ENCODE measurements around the gene ITGA6.

ITGA6 gene

GRCh38 chr2:172439911-172440310 lies 12.5 kb downstream of the ITGA6 start:
- DNase-seq (ENCODE audit: extremely low spot score) = no peak
- ChIA-PET CTCF (interaction anchor here (1.7 kb wide), 1 partner anchor 22 kb away, joined by 10 read pairs; no protein-coding TSS in a partner anchor), POLR2A (interaction anchor here (1.4 to 3.1 kb wide), 2 partner anchors 9 to 12 kb away, joined by 5 to 17 read pairs; partner anchors contain the start of gene ITGA6)
- TF ChIP-seq BHLHE40 (IDR thresholded peaks at IDR 0.05; ENCODE audit: borderline replicate concordance) = no peak
- TF ChIP-seq FOXM1 (IDR thresholded peaks at IDR 0.05; ENCODE audit: borderline replicate concordance) = no peak
- TF ChIP-seq ZNF384 (IDR thresholded peaks at IDR 0.05) = no peak
- TF ChIP-seq LEF1 (IDR thresholded peaks at IDR 0.05; ENCODE audit: borderline replicate concordance) = no peak
- no peak for TF ChIP-seq SUZ12 (IDR thresholded peaks at IDR 0.05)
- no peak for TF ChIP-seq HDGF (IDR thresholded peaks at IDR 0.05; ENCODE audit: borderline replicate concordance)
- TF ChIP-seq TARDBP (IDR thresholded peaks at IDR 0.05) = no peak
- no peak for TF ChIP-seq FOXA1 (IDR thresholded peaks at IDR 0.05)
- no peak for TF ChIP-seq ARNT (IDR thresholded peaks at IDR 0.05)
- TF ChIP-seq NFRKB (IDR thresholded peaks at IDR 0.05) = no peak
- TF ChIP-seq ELF4 (IDR thresholded peaks at IDR 0.05) = no peak
- no peak for TF ChIP-seq L3MBTL2 (conservative IDR thresholded peaks at IDR 0.05)
- no peak for TF ChIP-seq FOXK2 (IDR thresholded peaks at IDR 0.05)
- no peak for TF ChIP-seq SP1 (IDR thresholded peaks at IDR 0.05)
- TF ChIP-seq PKNOX1 (IDR thresholded peaks at IDR 0.05) = no peak
- TF ChIP-seq CTBP1 (IDR thresholded peaks at IDR 0.05; ENCODE audit: borderline replicate concordance) = no peak

- TF ChIP-seq PKNOX1 (IDR thresholded peaks at IDR 0.05) (no peak), TARDBP (IDR thresholded peaks at IDR 0.05) (no peak), FOXA1 (IDR thresholded peaks at IDR 0.05) (no peak), NFRKB (IDR thresholded peaks at IDR 0.05) (no peak), LEF1 (IDR thresholded peaks at IDR 0.05; ENCODE audit: borderline replicate concordance) (no peak), HDGF (IDR thresholded peaks at IDR 0.05; ENCODE audit: borderline replicate concordance) (no peak), FOXK2 (IDR thresholded peaks at IDR 0.05) (no peak), BHLHE40 (IDR thresholded peaks at IDR 0.05; ENCODE audit: borderline replicate concordance) (no peak)
- POLR2A ChIA-PET = interaction anchor here (3.1 kb wide), 1 partner anchor 10 kb away, joined by 17 read pairs; no protein-coding TSS in a partner anchor
- CTCF ChIA-PET = interaction anchor here (0.6 to 1.7 kb wide), 3 partner anchors 12 to 21 kb away, joined by 3 to 12 read pairs (median 10); no protein-coding TSS in a partner anchor
- DNase-seq (ENCODE audit: extremely low spot score) = no peak
Observed at GRCh38 chr2:172440795-172441194, 13.4 kb downstream of the ITGA6 start.

DNA sequence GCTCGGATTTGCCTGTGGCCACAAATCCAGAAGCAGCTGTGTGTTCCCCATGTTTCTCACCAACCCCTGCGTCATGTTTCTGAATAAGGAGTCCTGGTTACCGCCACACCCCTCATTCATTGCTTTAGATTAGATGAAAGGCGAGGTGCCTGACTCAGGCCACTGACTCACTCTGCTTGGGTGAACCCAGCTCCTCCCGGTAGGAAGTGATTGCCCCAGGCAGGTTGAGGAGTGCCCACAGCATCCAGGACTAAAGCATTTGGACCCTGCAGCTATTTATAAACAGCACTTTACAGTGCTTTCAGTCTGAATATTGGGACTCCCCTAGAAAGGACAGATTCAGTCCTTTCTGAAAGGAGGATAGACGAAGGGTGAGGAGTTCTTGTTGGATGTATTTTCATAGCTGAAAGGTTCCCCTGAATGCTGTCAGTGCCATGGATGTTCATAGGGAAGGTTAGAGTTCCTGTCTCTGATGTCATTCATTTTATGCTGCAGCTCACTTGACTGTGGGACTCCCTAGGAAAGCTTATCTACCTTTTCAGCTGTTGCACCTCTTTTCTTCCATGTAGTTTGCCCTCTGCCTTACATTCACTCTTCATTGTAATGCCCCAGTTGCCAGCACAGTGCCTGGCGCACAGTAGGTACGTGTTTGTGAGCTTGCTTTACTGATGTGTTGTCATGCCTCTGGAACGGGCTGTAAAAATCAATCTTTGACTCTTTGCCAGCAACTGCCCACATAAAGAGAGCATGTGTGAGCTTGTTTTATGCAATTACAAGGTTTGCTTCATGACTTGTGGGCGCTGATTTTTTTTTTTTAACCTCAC lies 14.9 kb downstream of the ITGA6 start:
- ChIA-PET POLR2A (interaction anchor here (0.6 to 3.1 kb wide), 3 partner anchors 9 to 755 kb away, joined by 3 to 17 read pairs (median 3); partner anchors contain the start of gene DYNC1I2), CTCF (interaction anchor here (0.7 to 2.0 kb wide), 6 partner anchors 8 to 31 kb away, joined by 3 to 8 read pairs (median 3); no protein-coding TSS in a partner anchor)
- TF ChIP-seq NFRKB (IDR thresholded peaks at IDR 0.05) (no peak), FOXM1 (IDR thresholded peaks at IDR 0.05; ENCODE audit: borderline replicate concordance) (no peak), HDGF (IDR thresholded peaks at IDR 0.05; ENCODE audit: borderline replicate concordance) (no peak), ZNF384 (IDR thresholded peaks at IDR 0.05) (no peak), SP1 (IDR thresholded peaks at IDR 0.05) (no peak), FOXA1 (IDR thresholded peaks at IDR 0.05) (no peak), TARDBP (IDR thresholded peaks at IDR 0.05) (no peak)
- DNase-seq (ENCODE audit: extremely low spot score) = peak; percentile 12

DNA sequence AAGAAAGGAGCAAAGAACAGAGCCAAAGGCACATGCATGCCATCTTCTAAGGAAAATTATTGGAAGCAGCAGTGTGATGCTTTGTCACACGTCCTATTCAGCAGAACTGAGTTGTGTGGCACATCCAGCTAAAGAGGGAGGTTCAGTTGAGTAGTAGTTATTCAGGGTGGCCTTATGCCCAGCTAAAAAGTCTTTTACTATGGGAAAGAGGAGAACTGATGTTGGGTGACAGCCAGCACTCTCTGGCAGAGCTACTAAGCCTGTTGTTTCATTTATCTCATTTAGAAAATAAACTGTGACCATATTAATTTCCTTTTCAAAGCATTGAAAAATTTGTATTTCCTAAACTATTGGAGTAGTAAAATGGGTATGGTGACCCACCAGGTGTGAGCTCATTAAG lies 18.5 kb downstream of the ITGA6 start:
- no peak for DNase-seq (ENCODE audit: extremely low spot score)
- CTCF ChIA-PET = interaction anchor here (3.9 kb wide), 1 partner anchor 16 kb away, joined by 13 read pairs; no protein-coding TSS in a partner anchor
- POLR2A ChIA-PET = no interaction called here
- TF ChIP-seq FOXK2 (IDR thresholded peaks at IDR 0.05) = no peak
- TF ChIP-seq TARDBP (IDR thresholded peaks at IDR 0.05) = no peak
- TF ChIP-seq ZNF384 (IDR thresholded peaks at IDR 0.05) = no peak
- TF ChIP-seq FOXM1 (IDR thresholded peaks at IDR 0.05; ENCODE audit: borderline replicate concordance) = no peak
- no peak for TF ChIP-seq ELF4 (IDR thresholded peaks at IDR 0.05)
- no peak for TF ChIP-seq FOXA1 (IDR thresholded peaks at IDR 0.05)
- TF ChIP-seq CTBP1 (IDR thresholded peaks at IDR 0.05; ENCODE audit: borderline replicate concordance) = no peak

- CTCF ChIA-PET = interaction anchor here (3.9 kb wide), 1 partner anchor 15 kb away, joined by 13 read pairs; no protein-coding TSS in a partner anchor
Observed at GRCh38 chr2:172446474-172447063, 19.2 kb downstream of the ITGA6 start.

More at GRCh38 chr2:172446474-172447063, 19.2 kb downstream of the ITGA6 start:
- no peak for DNase-seq (ENCODE audit: extremely low spot score)
- POLR2A ChIA-PET = no interaction called here
- TF ChIP-seq L3MBTL2 (conservative IDR thresholded peaks at IDR 0.05) (no peak), SUZ12 (IDR thresholded peaks at IDR 0.05) (no peak), NFRKB (IDR thresholded peaks at IDR 0.05) (no peak), ZNF384 (IDR thresholded peaks at IDR 0.05) (no peak), FOXM1 (IDR thresholded peaks at IDR 0.05; ENCODE audit: borderline replicate concordance) (no peak), TARDBP (IDR thresholded peaks at IDR 0.05) (no peak), ELF4 (IDR thresholded peaks at IDR 0.05) (no peak), BHLHE40 (IDR thresholded peaks at IDR 0.05; ENCODE audit: borderline replicate concordance) (no peak), LEF1 (IDR thresholded peaks at IDR 0.05; ENCODE audit: borderline replicate concordance) (no peak), FOXK2 (IDR thresholded peaks at IDR 0.05) (no peak), CTBP1 (IDR thresholded peaks at IDR 0.05; ENCODE audit: borderline replicate concordance) (no peak), PKNOX1 (IDR thresholded peaks at IDR 0.05) (no peak), ARNT (IDR thresholded peaks at IDR 0.05) (no peak)

Data from HEK293T (cell line).